Ureter (tissue), 1 donor: Measurements from ENCODE around the gene NUP214. TPM values are rescaled to one million over a fixed set of nuclear protein-coding genes. Genes with fewer than 3 reads are reported as not detected.
"Not testable (repeated sequence)": the region's sequence is repeated elsewhere in the genome, so short reads cannot be mapped to it uniquely, and the experiment has no call there.

Experiments used
- DNase-seq: peaks from one replicate; pipeline ENCODE4 v3.0.0-alpha.2; 2020; ENCODE audit warnings: low spot score
- total RNA-seq: library from RNA; stranded (reverse); gene quantifications from one replicate; pipeline ENCODE4 v1.2.4, GENCODE V29; 2023
- donor health status: DM: yes; HTN: yes; CAD: no.

NUP214 gene
- total RNA-seq, 1 donor from 2014 or later: 83.3 TPM

DNA sequence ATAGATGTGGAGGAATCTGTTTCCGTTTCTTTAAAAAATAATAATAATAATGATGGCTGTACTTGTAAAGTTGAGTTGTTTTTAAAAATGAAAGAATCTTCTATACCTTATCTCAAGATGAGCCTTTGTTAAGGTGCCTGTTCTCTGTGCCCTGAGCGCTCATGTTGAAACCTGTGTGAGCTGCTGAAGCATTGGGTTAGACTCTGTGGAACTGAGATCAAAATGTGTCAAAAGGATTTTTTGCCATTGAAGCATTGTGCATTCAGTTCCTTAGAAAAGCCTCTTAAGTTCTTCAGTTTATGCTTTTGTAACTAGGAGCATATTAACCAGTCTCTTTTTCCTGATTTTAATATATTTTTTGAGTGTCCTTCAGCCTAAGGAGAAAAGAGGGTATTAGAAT is 67.7 kb downstream of the NUP214 start:
- no peak for DNase-seq

DNA sequence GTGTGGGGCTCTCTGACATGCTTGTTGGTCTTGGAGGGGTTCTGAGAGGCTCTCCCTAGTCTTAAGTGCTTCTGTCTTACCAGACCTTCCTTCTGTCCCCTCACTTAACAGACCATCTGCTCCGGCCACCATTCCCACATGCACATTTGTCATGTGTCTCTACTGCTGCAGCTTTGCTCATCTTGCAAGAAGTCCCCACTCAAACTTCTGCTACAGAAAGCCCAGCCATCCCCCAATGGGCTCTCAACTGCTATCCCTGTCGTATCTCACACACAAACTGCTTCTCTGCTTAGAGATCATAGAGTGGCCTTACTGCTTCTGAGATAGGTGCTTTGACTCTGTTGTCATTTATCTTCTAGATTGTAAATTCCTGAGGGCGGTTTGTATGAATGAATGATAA is 69.4 kb downstream of the NUP214 start:
- no peak for DNase-seq

DNA sequence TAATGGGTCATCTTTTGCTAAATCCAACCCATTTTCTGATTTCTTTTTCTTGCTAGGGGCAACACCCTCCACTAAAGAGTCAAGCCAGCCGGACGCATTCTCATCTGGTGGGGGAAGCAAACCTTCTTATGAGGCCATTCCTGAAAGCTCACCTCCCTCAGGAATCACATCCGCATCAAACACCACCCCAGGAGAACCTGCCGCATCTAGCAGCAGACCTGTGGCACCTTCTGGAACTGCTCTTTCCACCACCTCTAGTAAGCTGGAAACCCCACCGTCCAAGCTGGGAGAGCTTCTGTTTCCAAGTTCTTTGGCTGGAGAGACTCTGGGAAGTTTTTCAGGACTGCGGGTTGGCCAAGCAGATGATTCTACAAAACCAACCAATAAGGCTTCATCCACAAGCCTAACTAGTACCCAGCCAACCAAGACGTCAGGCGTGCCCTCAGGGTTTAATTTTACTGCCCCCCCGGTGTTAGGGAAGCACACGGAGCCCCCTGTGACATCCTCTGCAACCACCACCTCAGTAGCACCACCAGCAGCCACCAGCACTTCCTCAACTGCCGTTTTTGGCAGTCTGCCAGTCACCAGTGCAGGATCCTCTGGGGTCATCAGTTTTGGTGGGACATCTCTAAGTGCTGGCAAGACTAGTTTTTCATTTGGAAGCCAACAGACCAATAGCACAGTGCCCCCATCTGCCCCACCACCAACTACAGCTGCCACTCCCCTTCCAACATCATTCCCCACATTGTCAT is 72.0 kb downstream of the NUP214 start:
- no peak for DNase-seq

DNA sequence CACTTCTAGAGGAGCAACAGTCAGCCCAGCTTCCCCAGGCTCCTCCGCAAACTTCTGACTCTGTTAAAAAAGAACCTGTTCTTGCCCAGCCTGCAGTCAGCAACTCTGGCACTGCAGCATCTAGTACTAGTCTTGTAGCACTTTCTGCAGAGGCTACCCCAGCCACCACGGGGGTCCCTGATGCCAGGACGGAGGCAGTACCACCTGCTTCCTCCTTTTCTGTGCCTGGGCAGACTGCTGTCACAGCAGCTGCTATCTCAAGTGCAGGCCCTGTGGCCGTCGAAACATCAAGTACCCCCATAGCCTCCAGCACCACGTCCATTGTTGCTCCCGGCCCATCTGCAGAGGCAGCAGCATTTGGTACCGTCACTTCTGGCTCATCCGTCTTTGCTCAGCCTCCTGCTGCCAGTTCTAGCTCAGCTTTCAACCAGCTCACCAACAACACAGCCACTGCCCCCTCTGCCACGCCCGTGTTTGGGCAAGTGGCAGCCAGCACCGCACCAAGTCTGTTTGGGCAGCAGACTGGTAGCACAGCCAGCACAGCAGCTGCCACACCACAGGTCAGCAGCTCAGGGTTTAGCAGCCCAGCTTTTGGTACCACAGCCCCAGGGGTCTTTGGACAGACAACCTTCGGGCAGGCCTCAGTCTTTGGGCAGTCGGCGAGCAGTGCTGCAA is 72.8 kb downstream of the NUP214 start:
- no peak for DNase-seq

DNA sequence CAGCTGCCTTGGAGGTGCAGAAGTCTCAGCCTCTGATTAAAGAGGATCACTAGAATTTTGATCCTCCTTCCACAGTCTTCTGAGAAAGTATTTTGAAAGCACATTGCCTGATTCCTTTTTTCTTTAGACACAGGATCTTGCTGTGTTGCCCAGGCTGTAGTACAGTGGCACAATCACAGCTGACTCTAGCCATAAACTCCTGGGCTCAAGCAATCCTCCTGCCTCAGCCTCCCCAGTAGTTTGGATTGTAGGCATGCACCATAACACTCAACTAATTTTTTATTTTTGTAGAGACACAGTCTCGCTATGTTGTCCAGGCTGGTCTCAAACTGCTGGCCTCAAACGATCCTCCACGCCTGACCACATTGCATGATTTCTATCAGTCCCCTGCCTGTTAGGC is 76.5 kb downstream of the NUP214 start:
- no peak for DNase-seq

DNA sequence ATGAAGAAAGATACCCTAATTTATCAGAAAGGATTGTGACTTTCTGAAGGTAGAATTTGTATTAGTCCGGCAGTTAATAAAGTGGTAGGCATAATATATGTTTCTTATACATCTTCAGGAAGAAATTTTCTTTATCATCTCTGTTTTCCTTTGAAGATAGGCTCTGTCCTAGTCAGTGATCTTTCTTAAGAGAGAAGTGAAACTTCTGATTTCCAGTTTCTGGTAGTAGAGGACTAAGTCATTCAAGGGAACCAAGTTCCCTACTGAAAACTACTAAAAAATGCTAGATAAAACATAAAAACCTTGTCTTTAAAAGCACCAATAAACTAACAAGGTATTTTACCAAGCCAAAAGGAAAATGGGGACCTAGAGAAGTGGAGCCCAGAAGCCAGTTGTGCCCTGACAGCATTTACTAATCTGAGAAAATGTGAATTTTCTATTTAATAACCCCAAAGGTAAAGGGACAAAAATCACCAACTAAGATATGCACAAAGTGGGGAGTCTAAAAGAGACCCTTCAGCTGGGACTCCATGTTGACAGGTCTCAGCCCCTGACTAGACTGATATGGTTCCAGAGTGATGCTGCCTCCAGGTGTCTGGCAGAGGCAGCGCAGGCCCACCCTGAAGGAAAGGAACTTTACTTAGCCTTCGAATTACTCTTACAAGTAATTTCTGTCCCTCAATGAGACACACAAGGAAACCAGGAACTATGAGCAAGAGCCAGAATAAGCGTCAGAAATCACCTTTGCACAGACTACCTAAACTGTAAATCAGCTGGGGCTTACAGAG is 78.2 kb downstream of the NUP214 start:
- no peak for DNase-seq

DNA sequence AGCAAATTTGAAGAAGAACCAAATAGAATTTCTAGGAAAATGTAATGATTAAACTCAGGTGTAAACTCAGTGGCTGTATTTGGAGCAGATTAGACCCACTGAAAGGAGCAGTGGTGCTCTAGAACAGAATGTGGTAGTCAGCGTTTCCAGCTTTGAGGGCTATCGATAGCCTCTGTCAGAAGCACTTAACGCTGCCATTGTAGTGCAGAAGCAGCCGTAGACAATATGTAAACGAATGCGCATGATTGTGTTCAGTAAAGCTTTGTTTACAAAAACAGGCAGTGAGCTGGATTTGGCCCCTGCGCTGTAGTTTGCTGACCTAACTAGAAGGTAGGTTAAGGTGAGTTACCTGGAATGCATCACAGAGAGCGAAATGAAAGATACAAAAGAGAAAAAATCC is 78.9 kb downstream of the NUP214 start:
- no peak for DNase-seq

DNA sequence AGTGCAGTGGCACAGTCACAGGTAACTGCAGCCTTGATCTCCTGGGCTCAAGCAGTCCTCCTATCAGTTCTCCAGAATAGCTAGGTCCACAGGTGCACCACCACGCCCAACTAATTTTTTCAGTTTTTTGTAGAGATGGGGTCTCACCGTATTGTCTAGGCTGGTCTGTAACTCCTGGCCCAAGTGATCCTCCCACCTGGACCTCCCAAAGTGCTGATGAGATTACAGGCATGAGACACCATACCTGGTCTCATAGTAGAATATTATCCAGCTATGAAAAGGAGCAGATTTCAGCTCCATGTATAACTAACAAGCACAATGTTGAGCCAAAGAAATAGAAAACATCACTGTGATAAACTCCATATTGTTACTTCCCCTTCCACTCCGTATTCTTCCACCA is 81.1 kb downstream of the NUP214 start:
- DNase-seq: no peak

DNA sequence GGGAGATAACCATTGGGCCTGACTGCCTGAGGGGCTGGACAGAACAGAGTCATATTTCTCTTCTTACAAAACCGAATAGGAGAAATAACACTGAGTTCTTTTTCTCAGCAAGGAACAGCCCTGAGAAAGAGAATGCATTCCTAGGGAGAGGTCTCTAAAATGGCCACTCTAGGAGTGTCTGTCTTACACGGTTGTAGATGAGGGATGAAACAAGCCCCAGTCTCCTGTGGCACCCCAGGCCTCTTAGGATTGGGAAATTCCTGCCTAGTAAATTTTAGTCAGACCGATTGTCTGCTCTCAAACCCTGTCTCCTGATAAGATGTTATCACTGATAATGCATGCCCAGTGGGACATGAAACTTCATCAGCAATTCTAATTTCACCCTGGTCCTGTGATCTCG is 86.5 kb downstream of the NUP214 start:
- DNase-seq: not testable (repeated sequence)

DNA sequence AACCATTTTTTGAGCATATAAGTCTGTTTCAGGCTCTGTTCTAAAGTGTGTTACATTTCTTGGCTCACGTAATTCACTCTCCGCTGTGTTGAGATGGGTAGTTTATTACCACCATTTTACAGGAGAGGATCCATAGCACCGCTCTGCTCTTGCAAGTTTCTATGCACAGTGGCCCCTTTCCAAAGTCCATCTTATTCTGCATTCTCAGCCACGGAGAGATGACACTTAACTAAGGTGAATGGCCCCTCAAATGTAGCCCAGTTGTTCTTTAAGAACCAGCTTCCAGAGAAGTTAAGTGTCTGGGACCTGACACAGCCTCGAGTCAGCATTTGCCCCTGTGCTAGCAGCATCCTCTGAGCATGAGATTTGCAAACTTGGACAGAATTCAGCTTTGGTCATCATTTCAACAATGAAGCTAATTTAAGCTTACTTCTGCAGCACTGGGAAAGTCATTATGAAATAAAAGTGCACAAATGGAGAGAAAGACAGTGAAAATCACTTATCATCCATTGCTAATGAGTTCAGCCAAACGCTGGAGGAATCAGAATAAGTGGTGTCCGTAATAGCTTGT is 89.0 kb downstream of the NUP214 start:
- no peak for DNase-seq

DNA sequence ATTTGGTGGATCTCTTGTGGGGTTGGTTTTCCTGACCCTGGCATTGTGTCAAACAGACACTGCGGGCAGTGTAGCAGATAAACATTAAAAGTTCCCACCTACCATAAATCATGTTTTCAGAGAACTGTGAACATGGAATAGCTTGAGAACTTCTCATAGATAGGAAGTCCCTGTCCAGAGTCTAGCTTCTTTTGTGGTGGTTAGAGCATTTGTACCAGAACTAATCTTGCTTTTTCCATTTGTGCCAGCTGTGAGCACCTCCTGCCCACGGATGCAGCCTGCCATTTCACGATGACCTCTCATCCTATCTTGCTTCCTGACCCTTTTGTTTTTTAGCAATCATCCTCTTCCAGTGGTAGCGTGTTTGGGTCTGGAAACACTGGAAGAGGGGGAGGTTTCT is 89.5 kb downstream of the NUP214 start:
- DNase-seq: no peak

DNA sequence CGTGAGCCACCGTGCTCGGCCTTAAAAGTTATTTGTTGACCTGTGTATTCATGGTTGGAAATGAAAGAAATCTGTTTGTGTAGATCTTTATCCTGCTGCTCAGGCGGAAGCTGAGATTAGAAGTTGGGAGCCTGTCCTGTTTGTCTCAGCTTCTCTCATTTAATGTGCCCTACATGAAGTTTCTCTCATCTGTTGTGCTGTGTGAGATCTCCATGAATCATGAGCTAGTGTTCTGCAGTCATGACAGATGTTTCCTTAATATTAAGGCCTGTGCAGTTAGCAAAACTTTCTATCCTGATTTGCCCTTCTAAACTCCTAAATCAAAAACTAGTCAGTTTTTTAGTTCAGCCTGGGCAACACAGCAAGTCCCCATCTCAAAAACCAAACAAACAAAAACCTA is 91.4 kb downstream of the NUP214 start:
- no peak for DNase-seq

DNA sequence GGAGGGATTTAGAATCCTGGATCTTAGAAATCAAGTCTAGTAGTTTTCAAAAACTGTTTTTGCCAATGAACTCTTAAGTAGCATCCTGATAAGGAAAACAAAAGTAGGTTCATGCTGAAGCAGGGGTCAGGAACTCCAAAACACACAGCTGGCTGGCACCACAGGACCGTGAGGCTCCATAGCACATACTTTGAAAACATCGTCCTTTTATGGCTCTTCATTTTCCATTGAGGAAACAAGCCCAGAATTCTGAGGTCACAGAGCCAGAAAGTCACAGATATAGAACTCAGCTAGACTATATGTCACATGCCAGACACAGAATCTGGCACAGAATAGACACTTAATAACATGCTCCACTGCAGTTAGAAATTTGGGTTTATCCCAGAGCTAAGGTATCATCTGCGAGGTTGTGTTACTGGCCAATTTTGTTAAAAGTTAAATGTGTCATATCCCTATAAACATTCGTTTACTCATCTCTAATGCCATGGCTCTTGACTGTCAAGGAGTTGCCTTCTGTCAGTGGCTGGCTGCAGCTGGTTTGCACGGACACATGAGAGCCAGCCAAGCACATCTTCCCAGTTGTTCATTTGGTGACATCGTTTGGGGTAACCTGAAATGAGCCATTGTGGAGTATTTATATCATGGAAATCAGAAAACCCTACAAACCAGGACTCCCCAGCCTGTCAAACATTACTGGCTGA is 92.1 kb downstream of the NUP214 start:
- no peak for DNase-seq

DNA sequence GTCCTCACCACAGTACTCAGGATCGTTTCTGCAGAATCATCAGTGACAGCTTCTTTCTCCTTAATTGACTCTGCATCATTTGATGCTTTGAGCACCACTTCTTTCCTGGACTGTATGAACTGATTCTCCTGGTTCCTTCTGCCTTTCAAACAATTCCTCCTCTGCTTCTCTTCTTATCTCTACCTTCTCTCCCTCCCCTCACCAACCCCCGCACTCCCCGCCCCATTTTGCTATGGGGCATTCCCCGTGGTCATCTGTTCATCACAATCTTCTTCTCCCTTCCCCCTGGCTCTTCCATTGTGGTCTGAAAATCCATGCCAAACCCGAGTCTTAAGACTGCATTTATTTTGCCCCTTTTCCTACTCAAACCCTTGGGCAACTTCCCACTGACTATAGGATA is 93.0 kb downstream of the NUP214 start:
- no peak for DNase-seq

DNA sequence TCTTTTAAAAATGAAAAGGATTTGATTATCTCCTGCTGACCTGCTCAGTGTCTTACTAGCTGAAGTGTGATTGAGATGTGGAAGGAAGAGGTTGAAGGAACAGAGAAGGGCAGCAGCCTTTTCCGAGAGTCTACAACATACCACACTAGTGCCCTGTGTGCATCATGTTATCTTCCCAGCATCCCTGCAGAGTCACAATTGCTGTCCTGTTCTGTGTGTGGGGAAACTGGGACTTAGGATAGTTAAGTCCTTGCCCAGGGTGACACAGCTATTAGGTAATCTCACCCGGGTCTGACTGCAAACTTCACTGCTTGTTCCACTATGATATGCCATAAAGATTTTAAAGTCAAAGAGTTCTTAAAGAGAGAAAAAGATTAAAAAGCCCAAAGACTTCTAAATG is 95.1 kb downstream of the NUP214 start:
- DNase-seq: no peak

DNA sequence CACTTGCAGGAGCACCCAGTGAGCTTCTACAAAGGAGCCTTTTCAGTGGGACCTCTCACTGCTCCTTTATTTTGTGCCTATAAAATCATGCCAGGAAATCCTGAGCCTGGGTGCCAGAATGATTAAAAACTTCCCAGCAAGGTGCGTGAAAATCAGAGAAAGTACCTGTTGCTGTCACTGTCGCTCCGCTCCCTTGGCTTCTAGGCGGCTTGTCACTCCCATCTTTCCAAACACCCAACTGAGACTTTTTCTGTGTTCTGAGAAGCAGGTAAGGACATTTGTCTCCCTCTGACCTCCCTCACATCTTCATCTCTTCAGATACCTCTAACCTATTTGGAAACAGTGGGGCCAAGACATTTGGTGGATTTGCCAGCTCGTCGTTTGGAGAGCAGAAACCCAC is 97.1 kb downstream of the NUP214 start:
- no peak for DNase-seq

DNA sequence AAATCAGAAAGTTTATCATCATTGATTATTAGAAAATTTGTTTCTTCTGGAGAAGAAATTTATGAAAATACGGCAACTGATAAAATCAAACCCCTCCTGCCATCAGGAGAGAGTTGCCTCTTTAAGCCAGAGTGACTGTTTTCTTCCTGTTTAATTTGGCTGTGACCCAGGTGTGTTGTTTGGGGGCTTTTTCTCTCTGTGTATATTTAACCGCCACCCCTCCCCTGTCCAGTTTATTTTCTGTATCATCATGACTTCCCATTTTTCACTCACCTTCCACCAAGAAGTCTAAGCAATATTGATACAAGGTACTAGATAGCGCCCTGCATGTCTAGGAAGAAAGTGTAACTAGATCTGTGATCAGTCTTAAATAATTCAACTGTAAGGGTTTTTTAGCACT is 100.8 kb downstream of the NUP214 start:
- no peak for DNase-seq

DNA sequence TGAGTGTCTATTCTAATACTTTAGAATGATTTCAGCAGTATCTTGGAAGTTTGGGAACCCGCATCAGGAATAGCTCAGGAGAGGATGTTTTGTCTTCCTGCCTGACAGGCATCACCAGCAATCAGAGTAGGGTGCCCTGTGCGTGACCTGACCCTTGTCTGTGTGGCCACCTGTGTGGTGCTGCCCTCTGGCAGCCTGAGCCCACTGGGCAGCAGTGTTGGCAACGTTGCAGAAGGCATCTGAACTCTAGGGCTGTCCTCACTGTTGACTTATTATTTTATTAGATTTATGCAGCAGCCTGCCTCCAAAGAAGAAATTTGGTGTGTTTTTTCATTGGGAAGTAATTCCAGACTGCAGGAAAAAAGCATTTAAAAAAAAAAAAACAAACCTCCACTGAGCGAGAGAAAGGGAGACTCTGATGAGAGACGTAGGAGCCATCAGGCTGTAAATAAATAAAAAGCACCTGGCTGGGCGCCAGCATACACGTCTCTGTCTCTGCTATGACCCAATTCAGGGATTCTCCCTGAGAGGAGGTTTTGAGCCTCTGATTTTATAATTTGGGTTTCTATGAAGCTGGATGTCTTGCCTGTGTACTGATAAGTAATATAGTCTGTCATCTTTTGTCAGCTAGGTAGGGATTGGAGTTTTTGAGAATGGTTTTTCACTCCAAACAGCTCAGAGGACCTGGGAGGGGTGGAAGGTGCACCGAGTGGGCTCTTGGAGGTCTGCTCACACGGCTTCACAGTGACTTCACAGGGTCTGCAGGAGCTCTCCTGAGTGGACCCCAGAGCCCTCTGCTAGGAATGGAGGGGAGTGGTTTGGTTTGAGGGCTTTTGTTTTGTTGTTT is 101.9 kb downstream of the NUP214 start:
- no peak for DNase-seq

DNA sequence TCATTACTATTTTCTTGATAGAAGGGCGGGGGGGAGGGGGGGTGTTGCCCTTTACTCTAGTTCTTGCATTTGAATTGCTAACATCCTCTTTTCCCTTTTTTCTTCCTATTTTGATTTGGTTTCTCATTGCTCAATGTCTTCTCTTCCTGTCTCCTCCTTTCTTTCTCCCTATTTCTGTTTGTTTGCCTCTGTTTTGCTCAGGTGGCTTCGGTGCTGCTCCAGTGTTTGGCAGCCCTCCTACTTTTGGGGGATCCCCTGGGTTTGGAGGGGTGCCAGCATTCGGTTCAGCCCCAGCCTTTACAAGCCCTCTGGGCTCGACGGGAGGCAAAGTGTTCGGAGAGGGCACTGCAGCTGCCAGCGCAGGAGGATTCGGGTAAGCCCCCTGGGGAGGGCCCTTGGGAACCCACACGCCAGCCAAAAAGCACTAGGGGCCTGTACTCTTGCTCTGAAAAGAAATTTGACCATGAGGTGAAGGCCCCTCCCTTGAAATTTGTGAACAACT is 102.6 kb downstream of the NUP214 start:
- no peak for DNase-seq

DNA sequence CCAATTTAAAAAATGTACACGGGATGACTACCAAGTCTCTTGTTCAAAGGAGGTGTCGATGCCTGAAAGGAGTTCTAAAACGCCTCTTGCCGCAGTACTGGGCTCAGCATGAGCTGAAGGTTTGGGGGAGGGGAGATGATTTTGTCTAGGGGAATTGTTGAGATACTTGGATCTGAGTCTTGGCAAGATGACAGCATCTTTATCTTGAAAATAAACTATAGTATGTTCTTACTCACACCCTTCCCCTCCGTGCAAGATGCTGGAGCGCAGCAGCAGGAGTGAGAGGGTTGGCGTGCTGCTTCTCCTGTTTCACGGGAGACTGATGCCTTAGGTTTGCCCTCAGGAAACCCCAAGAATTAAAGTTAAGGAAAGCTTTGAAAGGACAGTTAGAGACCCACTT is 103.6 kb downstream of the NUP214 start:
- DNase-seq: no peak

DNA sequence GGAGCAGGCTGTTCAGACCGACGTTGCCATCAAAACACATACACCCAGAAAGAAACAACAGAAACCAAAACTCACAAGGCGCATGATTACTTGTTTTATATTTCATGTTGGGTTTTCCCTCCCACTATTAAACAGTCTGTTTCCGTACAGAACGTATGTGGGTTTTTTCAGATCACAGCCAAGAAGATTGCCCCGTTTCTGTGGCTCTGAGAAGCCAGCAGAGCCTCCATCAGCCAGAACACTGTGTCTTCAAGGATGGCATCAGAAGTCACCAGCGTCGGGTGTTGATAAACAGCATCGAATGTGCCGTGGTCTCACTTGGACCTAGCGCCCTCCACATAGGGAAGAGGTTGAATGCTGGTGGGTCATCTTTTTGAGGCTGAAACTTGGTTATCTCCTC is 108.2 kb downstream of the NUP214 start:
- DNase-seq: no peak
